ENCODE data around the gene ZNF217.
"Not testable (repeated sequence)": the region's sequence is repeated elsewhere in the genome, so short reads cannot be mapped to it uniquely, and the experiment has no call there.

GRCh38 chr20:53566623-53567022, 27.0 kb downstream of the ZNF217 start:
- TF ChIP-seq REST (IDR thresholded peaks at IDR 0.05; ENCODE audit: insufficient read depth in 1 of 2, low read depth in 2 of 2, low read length in 1 of 2); CTCF (IDR thresholded peaks at IDR 0.05); SIN3A (IDR thresholded peaks at IDR 0.05; ENCODE audit: borderline replicate concordance, insufficient read depth, low read depth, low read length); POLR2AphosphoS5 (IDR thresholded peaks at IDR 0.05; ENCODE audit: low read depth, low read length): not testable (repeated sequence)
